ENCODE data around the gene PDGFRB.

GRCh38 chr5:150180241-150181026, 24.8 kb upstream of the PDGFRB start:
- TF ChIP-seq CTCF (conservative IDR thresholded peaks at IDR 0.05; ENCODE audit: low read depth, low read length) (no peak), CHD1 (IDR thresholded peaks at IDR 0.05; ENCODE audit: low read depth, low read length) (no peak)
